KG1 (cell line): ENCODE measurements around the gene CDH23.

Source experiments
- DNase-seq: peaks from one replicate; lab custom pipeline; 2025; lab: John Stamatoyannopoulos, UW

The CDH23 gene

GRCh38 chr10:71538608-71539260, 142.0 kb downstream of the CDH23 start:
- no peak for DNase-seq

- no peak for DNase-seq
Observed at GRCh38 chr10:71539442-71540118, 142.9 kb downstream of the CDH23 start.

- DNase-seq: no peak
Observed at GRCh38 chr10:71542478-71542877, 145.8 kb downstream of the CDH23 start.

GRCh38 chr10:71543608-71544170, 147.0 kb downstream of the CDH23 start:
- DNase-seq: no peak

- DNase-seq: no peak
Observed at GRCh38 chr10:71545001-71545400, 148.3 kb downstream of the CDH23 start.

GRCh38 chr10:71546220-71546619, 149.5 kb downstream of the CDH23 start:
- no peak for DNase-seq

GRCh38 chr10:71547312-71547711, 150.6 kb downstream of the CDH23 start:
- no peak for DNase-seq

- DNase-seq: no peak
Observed at GRCh38 chr10:71547876-71548846, 151.4 kb downstream of the CDH23 start.

- no peak for DNase-seq
Observed at GRCh38 chr10:71549766-71550533, 153.2 kb downstream of the CDH23 start.

GRCh38 chr10:71550628-71551027, 153.9 kb downstream of the CDH23 start:
- no peak for DNase-seq

GRCh38 chr10:71551970-71552369, 155.2 kb downstream of the CDH23 start:
- DNase-seq: no peak

- DNase-seq: no peak
Observed at GRCh38 chr10:71553432-71553831, 156.7 kb downstream of the CDH23 start.

- DNase-seq: no peak
Observed at GRCh38 chr10:71554671-71555070, 158.0 kb downstream of the CDH23 start.

GRCh38 chr10:71555087-71555723, 158.5 kb downstream of the CDH23 start:
- DNase-seq: no peak

GRCh38 chr10:71555724-71556119, 159.0 kb downstream of the CDH23 start:
- no peak for DNase-seq

- DNase-seq: no peak
Observed at GRCh38 chr10:71558991-71559390, 162.3 kb downstream of the CDH23 start.

GRCh38 chr10:71561003-71561574, 164.4 kb downstream of the CDH23 start:
- no peak for DNase-seq

GRCh38 chr10:71562181-71562580, 165.5 kb downstream of the CDH23 start:
- DNase-seq: no peak

GRCh38 chr10:71562904-71563303, 166.2 kb downstream of the CDH23 start:
- DNase-seq: no peak

- no peak for DNase-seq
Observed at GRCh38 chr10:71564194-71564820, 167.6 kb downstream of the CDH23 start.
